Caco-2 (cell line): ENCODE results near the gene PDGFC. TPM values are rescaled to one million over a fixed set of nuclear protein-coding genes. Genes with fewer than 3 reads are reported as not detected.
"Not testable (repeated sequence)": the region's sequence is repeated elsewhere in the genome, so short reads cannot be mapped to it uniquely, and the experiment has no call there.

Experiments used
- BruUV-seq: library from RNA; stranded (reverse); fragments of 400-500 nt; replicated peaks from 2 replicates; lab custom pipeline; 2021; lab: Mats Ljungman, UMichigan
- CTCF ChIA-PET: fragments of 300-600 bp; sonication (Branson Sonifier 250); formaldehyde crosslinking; loops from one replicate; lab custom pipeline; 2022; ENCODE audit warnings: antibody characterized with exemption; lab: Charles Lee
- POLR2A ChIA-PET: fragments of 300-600 bp; sonication (Branson Sonifier 250); formaldehyde crosslinking; loops from one replicate; lab custom pipeline; 2022; ENCODE audit warnings: antibody characterized with exemption; lab: Charles Lee
- DNase-seq, 2 experiments: peaks; one replicate each; pipeline versions ENCODE4 v3.0.0 to v3.0.0-alpha.2; 2020 to 2022
- H3K27me3 ChIP-seq: replicated peaks from 2 replicates; pipeline ENCODE4 v1.6.0; 2011; ENCODE audit warnings: low read length; ENCODE audit not compliant: control insufficient read depth, insufficient read depth
- H3K36me3 ChIP-seq: 2 replicates; pipeline ENCODE4 v1.5.1; 2011; ENCODE audit warnings: low read length; ENCODE audit not compliant: control insufficient read depth, insufficient read depth
- H3K4me1 ChIP-seq: fragments of 250-450 bp; sonication (Bioruptor Pico); 2 replicates; pipeline ENCODE4 v1.5.1; 2020; ENCODE audit warnings: mild to moderate bottlenecking
- H3K4me3 ChIP-seq: 2 replicates; pipeline ENCODE4 v1.5.1; 2011; ENCODE audit warnings: low read depth, mild to moderate bottlenecking, control low read depth, low read length
- H3K9me3 ChIP-seq: fragments of 250-450 bp; sonication (Bioruptor Pico); 2 replicates; pipeline ENCODE4 v1.5.1; 2020; ENCODE audit warnings: mild to moderate bottlenecking, moderate library complexity
- H3K27ac Mint-ChIP-seq: one replicate; pipeline ENCODE4 v1.8.0; 2022; ENCODE audit warnings: mixed read lengths; ENCODE audit not compliant: unreplicated experiment
- H3K27me3 Mint-ChIP-seq: one replicate; pipeline ENCODE4 v1.8.0; 2022; ENCODE audit warnings: mixed read lengths; ENCODE audit not compliant: insufficient read depth, unreplicated experiment
- H3K36me3 Mint-ChIP-seq: one replicate; pipeline ENCODE4 v1.8.0; 2022; ENCODE audit warnings: mild to moderate bottlenecking, mixed read lengths; ENCODE audit not compliant: insufficient read depth, unreplicated experiment
- H3K4me1 Mint-ChIP-seq: one replicate; pipeline ENCODE4 v1.8.0; 2022; ENCODE audit warnings: low read depth, mixed read lengths; ENCODE audit not compliant: unreplicated experiment
- H3K4me3 Mint-ChIP-seq: one replicate; pipeline ENCODE4 v1.8.0; 2022; ENCODE audit warnings: mild to moderate bottlenecking, moderate library complexity, mixed read lengths; ENCODE audit not compliant: unreplicated experiment
- H3K9me3 Mint-ChIP-seq: one replicate; pipeline ENCODE4 v1.8.0; 2022; ENCODE audit warnings: mixed read lengths; ENCODE audit not compliant: unreplicated experiment
- CTCF ChIP-seq, 2 experiments: fragments of 200-600 bp in 1 of 2; IDR thresholded peaks; 1 replicate in 1 of 2; 2 replicates in 1 of 2; pipeline versions ENCODE4 v1.5.1 to v1.8.0; 2011 to 2022; ENCODE audit warnings: antibody characterized with exemption in 1 of 2, control low read depth in 1 of 2, inconsistent platforms in 1 of 2, low read depth in 1 of 2, low read length in 1 of 2, mild to moderate bottlenecking in 1 of 2, moderate library complexity in 1 of 2; ENCODE audit not compliant: insufficient read depth in 1 of 2, severe bottlenecking in 1 of 2, unreplicated experiment in 1 of 2
- intact Hi-C: fragments of 100-400 bp; cut with micrococcal nuclease; formaldehyde crosslinking; loops from one replicate; pipeline ENCODE4 v1.10.0; 2022; ENCODE audit not compliant: unreplicated experiment
- total RNA-seq: library from RNA; stranded (reverse); gene quantifications from 2 replicates; pipeline ENCODE4 v1.2.3, GENCODE V29; 2022

Gene PDGFC
- total RNA-seq, 1 experiment from 2014 or later: 9.5 TPM

GRCh38 chr4:156939139-156939538 is 32.5 kb downstream of the PDGFC start:
- intact Hi-C loops: no loop called here
- Mint-ChIP-seq H3K27ac (no peak overlapping the region), H3K4me3 (no peak overlapping the region), H3K36me3 (no peaks in the 10 kb centered on the region), H3K4me1 (peaks cover 10% of the 10 kb centered on the region), H3K9me3 (no peaks in the 10 kb centered on the region), H3K27me3 (no peaks in the 10 kb centered on the region)
- Histone ChIP-seq H3K4me3 (no peak overlapping the region), H3K9me3 (no peaks in the 10 kb centered on the region), H3K36me3 (no peaks in the 10 kb centered on the region), H3K27me3 (no peaks in the 10 kb centered on the region), H3K4me1 (peaks cover 21% of the 10 kb centered on the region)
- TF ChIP-seq CTCF (IDR thresholded peaks at IDR 0.05; ENCODE audit: insufficient read depth in 1 of 2, low read depth in 1 of 2, low read length in 1 of 2, severe bottlenecking in 1 of 2, unreplicated experiment in 1 of 2): no peak
- POLR2A ChIA-PET: no interaction called here
- no TSS peak for BruUV-seq
- no peak for DNase-seq
- CTCF ChIA-PET: no interaction called here

- Mint-ChIP-seq H3K9me3 (no peaks in the 10 kb centered on the region), H3K4me1 (peaks cover 13% of the 10 kb centered on the region), H3K36me3 (no peaks in the 10 kb centered on the region), H3K27me3 (no peaks in the 10 kb centered on the region), H3K27ac (peak overlapping the region; percentile 80), H3K4me3 (no peak overlapping the region)
- no peak for TF ChIP-seq CTCF (IDR thresholded peaks at IDR 0.05; ENCODE audit: insufficient read depth in 1 of 2, low read depth in 1 of 2, low read length in 1 of 2, severe bottlenecking in 1 of 2, unreplicated experiment in 1 of 2)
- Histone ChIP-seq H3K4me1 (peaks cover 20% of the 10 kb centered on the region), H3K36me3 (no peaks in the 10 kb centered on the region), H3K27me3 (no peaks in the 10 kb centered on the region), H3K9me3 (no peaks in the 10 kb centered on the region), H3K4me3 (no peak overlapping the region)
- BruUV-seq: no TSS peak
- intact Hi-C loops: loop anchor here (1.0 kb wide), 1 partner anchor 8 kb away; no protein-coding TSS in a partner anchor
- no peak for DNase-seq
- CTCF ChIA-PET: no interaction called here
- POLR2A ChIA-PET: no interaction called here
Observed at GRCh38 chr4:156934259-156934635, 37.4 kb downstream of the PDGFC start.

GRCh38 chr4:156933633-156934258 is 37.9 kb downstream of the PDGFC start:
- peaks cover 13% of the 10 kb centered on the region for H3K4me1 Mint-ChIP-seq
- POLR2A ChIA-PET: no interaction called here
- H3K9me3 Mint-ChIP-seq: no peaks in the 10 kb centered on the region
- no peaks in the 10 kb centered on the region for H3K36me3 ChIP-seq
- peak overlapping the region; percentile 80 for H3K27ac Mint-ChIP-seq
- no peak for TF ChIP-seq CTCF (IDR thresholded peaks at IDR 0.05; ENCODE audit: insufficient read depth in 1 of 2, low read depth in 1 of 2, low read length in 1 of 2, severe bottlenecking in 1 of 2, unreplicated experiment in 1 of 2)
- BruUV-seq: no TSS peak
- no peaks in the 10 kb centered on the region for H3K27me3 Mint-ChIP-seq
- intact Hi-C loops: loop anchor here (1.0 kb wide), 1 partner anchor 9 kb away; no protein-coding TSS in a partner anchor
- H3K36me3 Mint-ChIP-seq: no peaks in the 10 kb centered on the region
- no peaks in the 10 kb centered on the region for H3K9me3 ChIP-seq
- CTCF ChIA-PET: no interaction called here
- DNase-seq: peak in 1 of 2 experiments; percentile 35
- no peak overlapping the region for H3K4me3 ChIP-seq
- peaks cover 20% of the 10 kb centered on the region for H3K4me1 ChIP-seq
- no peaks in the 10 kb centered on the region for H3K27me3 ChIP-seq
- H3K4me3 Mint-ChIP-seq: no peak overlapping the region

GRCh38 chr4:156932360-156932759 is 39.2 kb downstream of the PDGFC start:
- H3K36me3 Mint-ChIP-seq, H3K4me3 ChIP-seq, H3K36me3 ChIP-seq, intact Hi-C loops, H3K9me3 Mint-ChIP-seq, H3K27me3 ChIP-seq, H3K4me3 Mint-ChIP-seq, H3K27ac Mint-ChIP-seq, BruUV-seq, H3K27me3 Mint-ChIP-seq, POLR2A ChIA-PET, CTCF ChIA-PET, H3K9me3 ChIP-seq, DNase-seq: not testable (repeated sequence)
- H3K4me1 Mint-ChIP-seq: peaks cover 13% of the 10 kb centered on the region
- H3K4me1 ChIP-seq: peaks cover 20% of the 10 kb centered on the region
